GM19193 (cell line): ENCODE results near the gene EPB41L2.

Experiments
- POLR2A ChIP-seq: IDR thresholded peaks from 4 replicates; pipeline ENCODE4 v1.6.1; 2011; ENCODE audit not compliant: insufficient read depth, insufficient read length; ENCODE audit errors: extremely low read depth

Gene EPB41L2

GRCh38 chr6:130794010-130794697, 268.9 kb downstream of the EPB41L2 start:
- no peak for TF ChIP-seq POLR2A
